HG02884 (cell line): Measurements from ENCODE around the gene FAM83D.
A peak's percentile ranks its signal among the peaks of the same experiment; 100 is the strongest.
"Not testable (repeated sequence)": the region's sequence is repeated elsewhere in the genome, so short reads cannot be mapped to it uniquely, and the experiment has no call there.

Experiments
- ATAC-seq: cut with Tn5 transposase; IDR thresholded peaks from one replicate; pipeline ENCODE4 v1.9.1; 2021; ENCODE audit warnings: mild to moderate bottlenecking, moderate library complexity; ENCODE audit not compliant: unreplicated experiment

Gene FAM83D

GRCh38 chr20:38962044-38962927, 36.1 kb downstream of the FAM83D start, which contains the start of gene DHX35:
DHX35 (plus strand) TSS chr20:38962344; CDS start chr20:38962368, 24 bp downstream.
- peak; percentile 93 for ATAC-seq

- no peak for ATAC-seq
These were observed 36.7 kb downstream of the FAM83D start for GRCh38 chr20:38962928-38963401.

- ATAC-seq = no peak
These were observed 37.5 kb downstream of the FAM83D start for GRCh38 chr20:38963745-38964144.

- ATAC-seq = no peak
These were observed 39.0 kb downstream of the FAM83D start for GRCh38 chr20:38965264-38965663.

- no peak for ATAC-seq
These were observed 41.9 kb downstream of the FAM83D start for GRCh38 chr20:38968090-38968489.

- no peak for ATAC-seq
These were observed 43.5 kb downstream of the FAM83D start for GRCh38 chr20:38969708-38970107.

- ATAC-seq = no peak
These were observed 44.1 kb downstream of the FAM83D start for GRCh38 chr20:38970302-38970701.

- ATAC-seq = no peak
These were observed 46.9 kb downstream of the FAM83D start for GRCh38 chr20:38973107-38973506.

GRCh38 chr20:38973645-38974044, 47.4 kb downstream of the FAM83D start:
- ATAC-seq = no peak

GRCh38 chr20:38975539-38976120, 49.4 kb downstream of the FAM83D start:
- ATAC-seq = no peak

- no peak for ATAC-seq
These were observed 53.2 kb downstream of the FAM83D start for GRCh38 chr20:38979434-38979833.

GRCh38 chr20:38979842-38980241, 53.6 kb downstream of the FAM83D start:
- ATAC-seq = no peak

- no peak for ATAC-seq
These were observed 56.1 kb downstream of the FAM83D start for GRCh38 chr20:38982291-38982690.

- ATAC-seq = no peak
These were observed 58.8 kb downstream of the FAM83D start for GRCh38 chr20:38985060-38985459.

GRCh38 chr20:38985603-38986170, 59.5 kb downstream of the FAM83D start:
- ATAC-seq = peak; percentile 38

- no peak for ATAC-seq
These were observed 60.4 kb downstream of the FAM83D start for GRCh38 chr20:38986663-38987062.

GRCh38 chr20:38987777-38988176, 61.6 kb downstream of the FAM83D start:
- ATAC-seq = no peak

- no peak for ATAC-seq
These were observed 64.5 kb downstream of the FAM83D start for GRCh38 chr20:38990728-38991127.

GRCh38 chr20:38991814-38992704, 65.8 kb downstream of the FAM83D start:
- no peak for ATAC-seq

GRCh38 chr20:38995536-38996044, 69.4 kb downstream of the FAM83D start:
- no peak for ATAC-seq

- not testable (repeated sequence) for ATAC-seq
These were observed 70.6 kb downstream of the FAM83D start for GRCh38 chr20:38996866-38997265.
